Erythroblast (primary cell): ENCODE results near the gene RP2.

Experiments used
- GATA1 ChIP-seq: IDR thresholded peaks from 2 replicates; pipeline ENCODE4 v1.6.1; 2011; ENCODE audit warnings: low read depth, mild to moderate bottlenecking, control low read depth, low read length, moderate library complexity
- POLR2A ChIP-seq: IDR thresholded peaks from 2 replicates; pipeline ENCODE4 v1.6.1; 2011; ENCODE audit warnings: mild to moderate bottlenecking, low read length

DNA sequence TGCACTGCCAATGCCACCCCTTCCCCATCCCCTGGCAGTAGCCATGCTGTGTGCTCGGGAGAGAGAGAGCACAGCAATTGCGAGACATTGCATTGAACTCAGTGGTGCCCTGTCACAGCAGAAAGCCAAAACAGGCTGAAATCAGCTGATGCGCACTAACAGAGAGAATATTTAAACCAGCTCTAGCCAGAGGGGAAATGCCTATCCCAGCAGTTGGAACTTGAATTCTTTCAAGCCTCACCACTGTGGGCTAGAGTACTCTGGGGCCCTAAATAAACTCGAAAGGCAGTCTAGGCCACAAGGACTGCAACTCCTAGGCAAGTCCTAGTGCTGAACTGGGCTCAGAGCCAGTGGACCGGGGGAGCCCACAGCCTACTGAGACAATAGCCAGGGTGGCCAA lies 17.7 kb upstream of the RP2 start:
- TF ChIP-seq POLR2A (no peak), GATA1 (no peak)
